HG02973 (cell line): ENCODE measurements around the gene GPR55.

ENCODE experiments used
- ATAC-seq: cut with Tn5 transposase; IDR thresholded peaks from one replicate; pipeline ENCODE4 v1.9.1; 2021; ENCODE audit warnings: moderate library complexity; ENCODE audit not compliant: unreplicated experiment

GPR55 gene

DNA sequence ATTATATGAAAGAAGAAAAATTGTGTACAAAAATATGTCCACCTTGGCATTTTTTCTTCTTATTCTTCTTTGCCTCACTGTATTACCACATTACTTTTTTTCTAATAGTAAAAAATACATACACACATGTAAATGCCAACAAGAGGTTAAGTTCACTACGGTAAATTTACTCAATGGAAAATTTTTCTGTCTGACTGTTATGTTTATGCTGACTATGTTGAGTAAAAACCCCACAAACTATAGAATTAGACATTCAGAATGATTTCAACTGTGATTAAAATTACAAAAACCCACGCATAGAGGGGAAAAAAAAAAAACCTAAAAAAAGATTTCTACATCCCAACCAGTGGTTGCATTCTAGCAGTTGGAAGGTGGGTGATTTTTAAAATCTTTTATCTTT is 5.4 kb downstream of the GPR55 start:
- no peak for ATAC-seq

DNA sequence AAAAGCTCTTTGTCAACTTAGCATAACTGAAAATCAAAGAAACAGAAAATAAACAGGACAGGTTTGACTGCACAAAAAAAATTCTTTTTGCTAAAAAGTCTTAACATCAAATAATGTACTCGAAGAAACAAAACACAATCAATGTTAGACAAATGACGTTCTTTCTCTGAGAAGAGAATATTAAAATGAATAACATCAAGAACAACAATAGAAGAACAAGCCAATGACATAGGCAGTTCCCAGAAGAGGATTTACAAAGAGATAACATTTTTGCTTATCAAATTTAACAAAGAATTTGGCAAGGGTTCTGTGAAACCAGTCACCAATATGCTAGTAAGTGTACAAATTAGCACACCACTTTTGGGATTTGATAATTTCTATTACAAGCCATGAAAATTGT is 5.8 kb downstream of the GPR55 start:
- ATAC-seq = no peak

DNA sequence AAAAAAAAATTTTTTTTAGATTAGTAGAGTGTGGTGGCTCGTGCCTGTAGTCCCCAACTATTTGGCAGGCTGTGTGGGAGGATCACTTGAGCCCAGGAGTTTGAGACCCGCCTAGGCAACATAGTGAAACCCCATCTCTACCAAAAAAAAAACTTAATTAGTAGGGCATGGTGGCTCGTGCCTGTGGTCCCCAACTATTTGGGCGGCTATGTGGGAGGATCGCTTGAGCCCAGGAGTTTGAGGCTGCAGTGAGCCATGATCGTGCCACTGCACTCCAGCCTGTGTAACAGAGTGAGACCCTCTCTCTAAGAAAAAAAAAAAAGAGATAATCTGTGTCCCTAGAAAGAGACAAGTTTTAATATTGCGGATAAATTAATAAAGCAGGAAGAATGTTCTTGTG is 8.8 kb downstream of the GPR55 start:
- no peak for ATAC-seq

DNA sequence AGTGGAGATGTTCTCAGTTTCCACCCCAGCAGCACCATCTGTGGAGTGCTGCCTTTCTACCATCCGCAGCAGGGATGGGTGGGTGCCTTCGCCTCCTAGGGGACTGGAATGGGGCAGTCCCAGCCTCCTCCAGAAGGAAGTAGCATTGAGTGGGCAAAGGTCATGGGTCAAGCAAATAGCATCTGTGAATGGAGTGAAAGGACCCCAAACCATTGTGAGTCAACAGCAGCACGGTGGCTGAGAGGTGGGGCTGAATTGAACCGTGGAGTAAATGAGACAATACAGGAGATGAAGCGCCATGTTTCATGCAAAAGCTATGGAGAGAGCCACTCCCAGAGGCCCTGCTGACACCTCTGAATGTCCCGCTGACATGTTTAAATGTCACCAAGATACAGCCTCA is 9.7 kb downstream of the GPR55 start:
- ATAC-seq = no peak

DNA sequence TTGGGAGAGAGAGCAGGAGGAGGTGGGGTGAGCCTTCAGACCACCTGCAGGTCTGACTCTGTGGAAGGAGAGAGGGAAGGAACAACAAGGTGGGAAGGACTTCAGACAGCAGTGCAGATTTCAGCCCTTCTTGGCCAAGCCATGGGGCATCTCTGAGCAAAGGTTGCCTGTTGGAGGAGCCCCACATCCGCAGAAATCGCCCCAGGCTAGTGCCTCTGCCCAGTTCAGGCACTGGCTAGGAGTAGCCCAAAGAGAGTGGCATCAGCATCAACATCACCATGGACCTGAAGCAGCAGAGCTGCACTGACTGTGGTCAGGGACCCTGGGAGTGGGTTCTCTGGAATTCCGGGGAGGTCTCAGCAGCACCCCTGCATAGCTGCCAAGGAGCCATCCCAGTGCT is 10.2 kb downstream of the GPR55 start:
- ATAC-seq = no peak

DNA sequence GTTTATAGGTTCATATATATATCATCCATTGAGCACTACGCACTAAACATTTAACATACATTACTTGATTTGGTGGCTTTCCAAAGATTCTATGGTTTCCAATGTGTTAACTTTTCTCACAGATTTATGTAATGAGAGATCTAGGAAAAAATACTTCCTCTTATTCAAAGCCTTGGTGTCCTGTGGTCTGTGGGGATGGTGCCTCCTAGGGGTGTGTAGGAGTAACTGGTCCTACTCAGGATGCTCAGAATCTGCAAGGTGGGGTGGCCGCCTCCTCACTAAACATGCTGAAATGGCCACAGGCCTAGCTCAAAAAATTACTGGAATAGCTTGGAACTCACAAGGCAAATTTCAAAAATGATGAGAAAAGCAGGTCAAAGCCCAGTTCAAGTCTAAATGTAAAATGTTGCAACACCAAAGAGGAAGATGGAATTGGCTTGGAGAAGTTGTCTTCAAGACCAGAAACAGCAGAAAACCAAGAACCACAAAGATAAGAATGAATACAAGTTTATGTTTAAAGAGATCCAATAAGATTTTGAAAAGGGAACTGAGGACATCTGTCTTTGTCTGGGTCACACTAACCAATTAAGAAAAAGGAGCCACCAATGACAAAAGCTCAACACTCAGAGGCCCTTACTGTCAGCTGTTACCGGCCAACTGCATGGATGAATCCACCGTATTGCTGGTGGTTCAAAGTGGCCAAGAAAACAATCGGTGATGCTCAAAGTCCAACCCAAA is 11.5 kb downstream of the GPR55 start:
- peak; percentile 50 for ATAC-seq

DNA sequence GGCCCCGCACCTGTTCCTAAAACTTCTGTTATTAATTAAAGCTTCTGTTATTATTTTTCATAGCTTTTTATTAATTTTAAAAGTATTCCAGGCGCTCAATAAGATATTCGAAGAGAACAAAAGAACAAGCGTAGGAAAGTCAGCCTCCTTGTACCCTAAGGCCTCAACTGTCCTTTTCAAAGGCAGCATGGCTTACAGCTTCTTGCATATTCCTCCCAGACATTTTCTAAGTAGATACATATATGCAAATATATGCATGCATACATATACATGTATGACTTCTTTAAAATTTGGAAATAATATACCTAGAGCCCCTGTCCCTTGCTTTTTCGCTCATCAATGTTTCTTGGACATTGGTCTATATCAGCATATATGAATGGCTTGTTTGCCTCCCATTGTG is 12.3 kb downstream of the GPR55 start:
- no peak for ATAC-seq

DNA sequence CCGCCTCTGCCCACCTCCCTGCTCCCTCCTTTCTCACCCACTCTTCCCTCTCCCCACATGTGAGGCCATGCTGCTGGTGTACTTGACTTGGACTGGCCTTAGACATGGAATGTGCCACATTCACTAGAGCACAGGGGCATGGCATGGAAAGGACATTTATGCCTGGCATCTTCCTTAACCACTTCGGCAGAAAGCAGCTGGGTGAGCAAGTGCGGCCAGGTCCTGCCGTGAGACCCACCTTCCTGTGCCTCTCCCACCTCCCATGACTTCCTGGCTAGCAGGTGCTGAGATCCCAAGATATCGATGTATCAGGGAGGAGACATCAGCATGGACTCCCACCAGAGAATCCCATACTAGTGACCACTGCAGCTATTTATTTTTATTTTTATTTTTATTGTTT is 13.0 kb downstream of the GPR55 start:
- no peak for ATAC-seq

DNA sequence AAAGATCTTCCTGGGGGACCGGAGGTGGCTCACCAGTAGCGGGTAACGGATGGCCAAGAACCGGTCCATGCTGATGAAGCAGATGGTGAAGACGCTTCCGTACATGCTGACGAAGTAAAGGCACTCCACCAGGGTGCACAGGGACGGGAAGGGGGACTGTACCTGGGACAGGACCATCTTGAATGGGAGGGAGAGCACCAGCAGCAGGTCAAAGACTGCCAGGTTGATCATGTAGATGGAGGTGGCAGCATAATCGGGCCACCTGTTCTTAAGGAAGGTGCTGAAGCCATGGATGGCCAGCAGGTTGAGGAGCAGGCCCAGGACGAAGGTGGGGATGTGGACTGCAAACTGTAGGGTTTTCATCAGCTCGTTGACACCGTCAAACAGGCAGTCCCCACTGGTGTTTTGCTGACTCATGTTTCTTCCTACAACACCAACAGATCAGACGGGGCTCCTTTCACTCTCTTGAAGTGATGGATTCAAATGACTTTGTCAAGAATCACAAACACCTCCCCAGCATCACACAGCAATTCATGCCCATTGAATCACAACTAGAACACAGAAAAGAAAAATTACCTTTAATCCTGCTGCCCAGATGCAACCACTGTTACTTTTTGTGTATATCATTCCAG is 14.4 kb downstream of the GPR55 start:
- ATAC-seq = no peak

DNA sequence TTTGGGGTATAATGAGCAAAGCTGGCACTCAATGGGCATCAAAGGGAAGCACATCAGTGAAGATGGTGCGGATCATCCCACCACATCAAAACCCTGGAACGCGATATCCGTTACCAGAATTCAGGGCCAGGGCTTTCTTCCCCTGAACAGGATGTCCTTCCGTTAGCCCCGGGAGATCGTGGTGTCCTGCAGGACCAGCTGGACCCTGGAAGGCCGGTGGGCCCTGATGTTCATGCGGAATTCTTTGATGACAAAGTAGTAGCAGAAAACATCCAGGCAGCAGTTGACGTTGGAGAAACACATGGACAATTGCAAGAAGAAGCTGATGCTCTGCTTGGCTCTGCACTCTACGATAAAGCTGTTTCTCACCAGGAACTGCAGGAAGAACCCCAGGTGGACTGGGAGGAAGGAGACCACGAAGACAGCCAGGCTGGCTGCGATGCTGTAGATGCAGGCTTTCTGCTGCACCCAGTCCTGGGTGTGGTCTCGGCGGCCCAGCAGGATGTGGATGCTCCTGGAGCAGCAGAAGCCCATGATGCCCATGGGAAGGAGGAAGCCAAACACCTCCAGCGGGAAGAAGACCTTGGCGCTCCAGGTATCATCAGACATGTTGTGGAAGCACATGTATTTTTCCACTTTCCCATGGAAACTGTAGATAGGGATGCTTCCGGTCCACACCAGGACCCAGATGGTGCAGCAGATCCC is 15.0 kb downstream of the GPR55 start:
- no peak for ATAC-seq

DNA sequence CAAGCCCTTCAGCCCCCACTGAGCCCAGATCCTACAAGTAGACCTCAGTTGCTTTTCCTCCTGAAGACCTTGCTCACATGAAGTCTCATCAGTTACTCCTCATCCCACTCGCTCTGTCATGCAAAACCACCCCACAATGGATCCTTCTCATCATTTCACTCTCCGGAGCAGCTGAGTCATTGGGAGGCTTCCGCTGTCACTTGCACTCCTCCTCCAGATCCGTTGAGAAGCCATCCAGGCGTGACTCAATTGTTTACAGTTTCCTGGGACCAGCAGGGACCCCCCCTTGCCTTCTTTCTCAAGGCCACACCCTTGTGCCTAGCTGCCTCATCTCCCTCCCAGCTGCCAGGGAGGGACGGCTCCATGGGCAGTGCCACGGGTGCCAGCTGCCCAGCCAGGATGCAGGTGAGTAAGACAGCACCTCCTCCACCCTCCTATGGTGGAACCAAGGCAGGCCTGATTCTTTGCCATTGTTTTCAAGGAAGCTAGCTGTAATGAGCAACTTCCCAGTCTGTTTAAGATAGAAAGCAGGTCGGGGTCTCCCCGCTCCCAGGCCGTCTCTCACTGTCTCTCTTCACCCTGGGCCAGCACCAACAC is 16.3 kb downstream of the GPR55 start:
- no peak for ATAC-seq

DNA sequence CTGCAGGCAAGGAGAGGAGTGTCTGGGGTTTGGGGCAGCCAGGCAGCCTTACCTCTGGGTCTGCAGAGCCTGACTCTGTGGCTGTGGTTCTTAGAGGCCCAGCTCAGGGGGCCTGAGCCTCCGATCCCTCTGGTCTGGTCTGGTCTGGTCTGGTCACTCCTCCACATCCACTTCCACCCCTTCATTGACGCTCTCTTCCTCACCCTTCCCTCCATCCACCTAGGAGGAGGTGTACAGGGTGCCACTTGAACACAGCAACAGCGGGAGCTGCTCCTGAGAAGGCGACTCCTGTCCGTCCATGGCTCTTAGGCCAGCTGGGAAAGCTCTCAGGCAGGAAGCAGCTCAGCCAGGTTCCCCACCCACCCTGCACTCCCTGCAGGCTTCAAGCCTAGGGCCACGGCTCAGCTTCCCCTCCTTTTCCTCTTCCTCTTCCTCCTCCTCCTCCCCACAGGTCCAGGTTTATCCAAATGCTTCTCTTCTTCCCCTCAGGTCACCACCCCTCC is 16.9 kb downstream of the GPR55 start:
- ATAC-seq = no peak

DNA sequence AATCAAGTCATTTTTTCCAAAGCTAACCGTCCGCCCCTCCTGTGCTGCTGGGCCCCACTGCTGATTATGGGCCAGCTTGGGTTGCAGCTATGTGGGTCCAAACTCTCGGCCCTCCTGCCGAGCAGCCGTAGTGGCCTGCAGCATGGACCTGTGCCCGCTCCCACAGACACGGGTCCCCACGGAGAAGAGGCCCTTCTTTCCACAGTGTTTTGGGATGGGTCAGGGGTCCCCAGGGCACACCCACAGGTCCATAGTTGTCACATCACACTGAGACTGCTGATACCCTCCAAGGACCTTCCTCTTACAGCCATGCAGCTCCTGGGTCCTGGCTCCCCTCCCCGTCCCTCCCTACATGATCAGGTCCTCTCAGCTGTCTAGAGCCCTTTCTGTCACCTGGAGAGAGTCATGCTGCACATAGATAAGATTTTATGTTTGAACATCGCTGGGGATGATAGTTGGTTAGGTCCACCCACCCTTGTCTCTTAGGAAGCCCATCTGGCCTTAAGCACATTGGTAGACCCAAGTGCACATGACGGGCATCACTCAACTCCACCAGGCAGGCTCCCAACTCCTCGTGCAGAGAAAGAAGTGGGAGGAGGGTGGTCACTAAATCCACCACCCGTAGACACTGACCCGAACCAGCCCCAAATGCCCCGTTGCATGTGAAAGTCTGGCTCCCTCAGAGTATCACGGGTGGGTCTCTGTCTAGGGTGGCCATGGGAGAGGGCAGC is 17.5 kb downstream of the GPR55 start:
- ATAC-seq = no peak

DNA sequence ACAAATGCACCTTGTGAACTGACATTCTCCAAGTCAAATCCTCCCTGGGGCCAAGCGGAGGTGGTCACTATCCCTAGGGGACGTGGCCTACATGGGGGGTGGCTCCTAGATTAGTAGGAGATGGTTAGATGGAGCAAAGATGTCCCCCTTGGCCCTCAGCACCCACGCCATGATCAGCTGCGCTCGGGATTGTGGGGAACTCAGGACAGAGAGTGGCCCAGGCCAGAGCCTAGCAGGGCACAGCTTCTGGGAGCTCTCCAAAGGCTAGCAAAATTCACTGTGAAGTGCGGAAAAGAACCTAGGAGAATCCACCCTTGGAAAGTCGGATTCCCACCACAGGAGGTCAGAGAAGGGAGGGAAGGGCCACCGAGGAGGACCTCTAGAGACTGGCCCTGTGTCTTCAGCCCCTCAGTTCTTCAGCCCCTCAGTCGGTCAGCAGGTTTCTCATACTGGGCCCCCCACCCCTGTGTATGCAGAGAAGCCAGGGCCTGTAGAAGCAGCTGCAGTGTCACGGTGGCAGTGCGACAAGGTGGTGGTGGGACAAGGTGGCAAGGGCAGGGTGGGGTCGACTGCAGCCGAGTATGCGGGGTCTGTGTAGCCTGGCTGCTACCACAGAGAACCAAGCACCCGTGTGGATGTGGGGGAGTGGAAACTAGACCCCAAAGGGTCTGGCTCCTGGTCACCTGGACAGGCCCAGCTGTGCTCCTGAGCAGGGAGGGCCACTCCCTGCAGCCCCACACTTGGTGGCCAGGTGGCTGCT is 18.4 kb downstream of the GPR55 start:
- no peak for ATAC-seq

DNA sequence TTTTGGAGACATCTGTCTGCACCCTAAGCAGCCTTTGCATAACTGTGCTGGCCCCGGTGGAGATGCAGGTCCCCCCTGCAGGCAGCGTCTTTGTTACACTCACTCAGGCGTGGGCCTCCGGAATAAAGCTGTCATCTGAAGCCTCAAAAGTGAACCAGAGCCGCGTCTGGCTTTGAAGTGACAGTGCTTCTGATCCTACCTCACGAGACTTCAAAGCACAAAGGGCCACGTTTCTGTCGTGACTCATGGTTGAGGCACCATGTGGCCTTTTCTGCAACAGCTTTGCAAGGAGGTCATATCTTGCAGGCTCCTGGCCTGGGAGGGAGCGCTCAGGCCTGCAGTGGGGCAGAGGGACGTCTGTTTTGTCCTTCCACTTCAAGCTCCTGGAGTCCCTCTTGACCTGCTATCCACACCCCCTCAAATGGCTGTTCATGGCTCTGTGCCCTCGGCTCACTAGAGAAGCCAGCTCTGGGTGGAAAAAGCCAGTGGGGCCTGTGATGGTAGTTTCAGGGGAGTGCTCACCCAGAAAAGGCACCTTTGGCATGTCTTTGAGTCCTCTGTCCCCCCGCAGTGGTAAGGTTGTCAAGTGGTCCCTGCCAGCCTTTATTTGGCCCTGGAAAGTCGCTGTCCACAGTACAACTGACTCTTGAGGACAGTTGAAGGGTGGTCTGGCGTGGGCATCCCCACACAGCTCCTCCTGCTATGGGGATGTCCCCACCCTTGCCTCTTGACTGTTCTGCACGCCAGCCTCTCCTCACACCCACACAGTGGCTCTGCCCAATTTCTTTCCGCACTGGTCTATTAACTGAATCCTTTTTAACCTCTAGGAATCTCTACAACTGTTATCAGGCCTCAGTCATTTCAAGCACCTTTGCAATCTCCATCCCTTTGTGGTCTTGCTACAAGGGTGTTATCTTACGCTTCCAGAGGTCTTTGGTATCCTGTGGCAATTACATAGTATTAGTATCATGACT is 19.3 kb downstream of the GPR55 start:
- ATAC-seq = no peak

DNA sequence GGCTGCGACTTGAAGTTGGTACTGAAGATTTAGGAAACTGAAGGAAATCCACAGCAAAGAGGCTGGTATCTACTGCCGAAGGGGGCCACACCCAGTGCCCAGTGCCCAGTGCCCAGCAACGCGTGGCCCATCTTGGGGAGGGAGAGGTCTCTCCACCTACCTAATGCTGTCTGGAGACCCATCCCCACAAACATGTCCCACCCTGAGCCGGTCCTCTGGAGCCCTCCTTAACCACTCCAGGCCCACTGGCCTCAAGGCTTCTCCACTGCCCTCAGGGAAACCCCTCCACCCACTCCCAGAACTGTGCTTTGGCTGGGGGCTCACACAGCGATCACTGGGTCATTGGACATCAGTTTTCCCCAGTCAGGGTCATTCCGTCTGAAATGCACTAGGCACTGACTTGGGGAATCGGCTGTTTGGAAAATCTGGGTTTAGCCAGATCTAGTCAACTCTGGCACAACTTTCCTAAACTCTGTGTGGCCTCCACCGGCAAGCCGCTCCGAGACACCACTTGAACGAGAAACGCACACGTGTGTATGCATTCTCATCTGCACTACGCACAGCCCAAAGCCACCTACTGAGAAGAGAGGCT is 20.1 kb downstream of the GPR55 start:
- ATAC-seq = no peak

DNA sequence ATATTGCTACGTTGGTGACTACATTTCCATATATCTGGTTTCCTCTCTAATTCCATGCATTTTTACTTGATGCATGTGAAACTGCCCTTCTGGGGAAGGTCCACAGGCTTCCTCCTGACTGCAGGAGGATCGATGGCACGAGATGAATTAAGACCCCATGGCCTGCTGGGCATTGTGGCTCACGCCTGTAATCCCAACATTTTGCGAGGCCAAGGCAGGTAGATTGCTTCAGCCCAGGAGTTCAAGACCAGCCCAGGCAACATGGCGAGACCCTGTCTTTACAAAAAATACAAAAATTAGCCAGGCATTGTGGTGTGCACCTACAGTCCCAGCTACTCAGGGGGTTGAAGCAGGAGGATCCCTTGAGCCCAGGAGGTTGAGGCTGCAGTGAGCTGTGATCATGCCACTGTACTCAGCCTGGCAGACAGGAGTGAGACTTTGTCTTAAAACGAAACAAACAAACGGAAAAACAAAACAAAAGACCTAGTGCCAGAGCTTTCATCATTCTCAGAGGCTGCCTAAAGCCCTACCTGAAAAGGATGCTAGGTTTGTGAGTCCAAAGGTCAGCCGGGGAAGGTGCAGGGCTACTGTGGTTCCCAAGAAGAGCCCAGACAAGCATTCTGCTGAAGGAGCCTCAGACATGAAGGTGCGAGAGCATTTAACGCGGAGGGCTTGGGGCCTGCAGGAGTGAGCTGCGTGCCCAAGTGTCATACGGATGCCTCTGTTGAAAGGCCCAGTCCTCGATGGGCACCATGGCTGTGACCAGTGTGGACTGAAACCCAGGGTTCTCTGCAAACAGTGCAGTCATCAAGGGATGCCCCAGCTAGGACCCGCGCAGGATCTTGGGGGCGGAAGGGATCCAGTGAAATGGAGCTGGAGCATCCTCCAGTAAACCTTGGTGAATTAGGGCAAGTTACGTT is 21.6 kb downstream of the GPR55 start:
- ATAC-seq = no peak
